Hepatocyte (in vitro differentiated cells): ENCODE measurements around the gene PRKAR1B. TPM values are rescaled to one million over a fixed set of nuclear protein-coding genes. Genes with fewer than 3 reads are reported as not detected.

Experiments
- DNase-seq: peaks from one replicate; pipeline ENCODE4 v3.0.0-alpha.2; 2016; ENCODE audit warnings: low spot score
- H2AFZ ChIP-seq: fragments of 200-600 bp; sonication (generic); 2 replicates; pipeline ENCODE4 v1.6.0; 2016; ENCODE audit warnings: antibody characterized with exemption, mild to moderate bottlenecking
- H3K27ac ChIP-seq: fragments of 200-600 bp; sonication (generic); 2 replicates; pipeline ENCODE4 v1.5.1; 2016; ENCODE audit warnings: mild to moderate bottlenecking
- H3K27me3 ChIP-seq: fragments of 200-600 bp; sonication (generic); 2 replicates; pipeline ENCODE4 v1.6.1; 2016
- H3K36me3 ChIP-seq: fragments of 200-600 bp; sonication (generic); replicated peaks from 2 replicates; pipeline ENCODE4 v1.5.1; 2016; ENCODE audit warnings: low read depth; ENCODE audit not compliant: insufficient read depth
- H3K4me1 ChIP-seq: fragments of 200-600 bp; sonication (generic); 2 replicates; pipeline ENCODE4 v1.5.1; 2016; ENCODE audit warnings: mild to moderate bottlenecking, moderate library complexity; ENCODE audit not compliant: insufficient read depth
- H3K4me2 ChIP-seq: fragments of 200-600 bp; sonication (generic); 2 replicates; pipeline ENCODE4 v1.6.0; 2016
- H3K4me3 ChIP-seq: fragments of 200-600 bp; sonication (generic); 2 replicates; pipeline ENCODE4 v1.5.1; 2016; ENCODE audit warnings: mild to moderate bottlenecking
- H3K79me2 ChIP-seq: fragments of 200-600 bp; sonication (generic); 2 replicates; pipeline ENCODE4 v1.6.0; 2017; ENCODE audit warnings: mild to moderate bottlenecking
- H3K9me2 ChIP-seq: fragments of 200-600 bp; sonication (generic); replicated peaks from 2 replicates; pipeline ENCODE4 v1.6.0; 2017; ENCODE audit warnings: mild to moderate bottlenecking; ENCODE audit not compliant: insufficient read depth
- H3K9me3 ChIP-seq: fragments of 200-600 bp; sonication (generic); 2 replicates; pipeline ENCODE4 v1.5.1; 2016; ENCODE audit warnings: low read depth, mild to moderate bottlenecking
- H4K20me1 ChIP-seq: fragments of 200-600 bp; sonication (generic); 2 replicates; pipeline ENCODE4 v1.6.0; 2016; ENCODE audit warnings: mild to moderate bottlenecking; ENCODE audit not compliant: insufficient read depth, poor library complexity, severe bottlenecking
- CTCF ChIP-seq: fragments of 200-600 bp; sonication (generic); IDR thresholded peaks from 2 replicates; pipeline ENCODE4 v1.5.1; 2016; ENCODE audit warnings: antibody characterized with exemption, mild to moderate bottlenecking; ENCODE audit not compliant: poor library complexity
- EZH2 ChIP-seq: fragments of 200-600 bp; sonication (generic); IDR thresholded peaks from 2 replicates; pipeline ENCODE4 v1.6.1; 2016; ENCODE audit warnings: antibody characterized with exemption, mild to moderate bottlenecking, borderline replicate concordance
- EZH2phosphoT487 ChIP-seq: fragments of 200-600 bp; sonication (generic); IDR thresholded peaks from one replicate; pipeline ENCODE4 v1.6.1; 2018; ENCODE audit warnings: antibody characterized with exemption, mild to moderate bottlenecking, low read depth, moderate library complexity; ENCODE audit not compliant: unreplicated experiment, severe bottlenecking
- WGBS: methylation state at CpG from one replicate; pipeline ENCODE4 v1.1.6; 2016; ENCODE audit warnings: low lambda C conversion rate; ENCODE audit errors: missing lambda C conversion rate; 5-methylcytosine and 5-hydroxymethylcytosine counted together
- polyA plus RNA-seq: library from polyadenylated mRNA; unstranded; fragments of >200 nt; fragmentation: Nextera tagmentation; extraction: Ambion mirVana; gene quantifications from 2 replicates; pipeline ENCODE4 v1.2.1, GENCODE V29; 2016
- total RNA-seq: library from RNA; depleted of rRNA; stranded (reverse); fragments of >200 nt; gene quantifications from 2 replicates; pipeline ENCODE4 v1.2.3, GENCODE V29; 2014

PRKAR1B gene
- total and polyA plus RNA-seq, 2 experiments from 2014 or later, result 16.6 to 28.7 TPM

- WGBS, result 98% methylated on average over 12 of the region's 12 CpGs
- Histone ChIP-seq H2AFZ (no peak overlapping the region), H3K4me2 (no peak overlapping the region), H3K4me1 (peaks cover 21% of the 10 kb centered on the region), H3K4me3 (no peak overlapping the region), H3K36me3 (no peaks in the 10 kb centered on the region), H3K9me2 (no peaks in the 10 kb centered on the region), H3K9me3 (no peaks in the 10 kb centered on the region), H3K79me2 (no peaks in the 10 kb centered on the region), H3K27ac (no peak overlapping the region), H4K20me1 (no peaks in the 10 kb centered on the region), H3K27me3 (no peaks in the 10 kb centered on the region)
- TF ChIP-seq CTCF (no peak), EZH2 (no peak), EZH2phosphoT487 (no peak)
- DNase-seq, result no peak
Measured at GRCh38 chr7:773622-773915, 46.5 kb upstream of the PRKAR1B start.

GRCh38 chr7:772861-773621 lies 46.0 kb upstream of the PRKAR1B start:
- H3K27ac ChIP-seq, result no peak overlapping the region
- H3K79me2 ChIP-seq, result no peaks in the 10 kb centered on the region
- no peak overlapping the region for H3K4me3 ChIP-seq
- TF ChIP-seq EZH2 (no peak), EZH2phosphoT487 (no peak), CTCF (no peak)
- WGBS, result 95% methylated on average over 32 of the region's 32 CpGs
- peaks cover 21% of the 10 kb centered on the region for H3K4me1 ChIP-seq
- no peaks in the 10 kb centered on the region for H3K27me3 ChIP-seq
- H3K9me2 ChIP-seq, result no peaks in the 10 kb centered on the region
- no peak overlapping the region for H3K4me2 ChIP-seq
- H4K20me1 ChIP-seq, result no peaks in the 10 kb centered on the region
- DNase-seq, result no peak
- H3K36me3 ChIP-seq, result no peaks in the 10 kb centered on the region
- H3K9me3 ChIP-seq, result no peaks in the 10 kb centered on the region
- H2AFZ ChIP-seq, result no peak overlapping the region

GRCh38 chr7:772392-772791 lies 45.3 kb upstream of the PRKAR1B start:
- Histone ChIP-seq H3K9me2 (no peaks in the 10 kb centered on the region), H3K9me3 (no peaks in the 10 kb centered on the region), H3K4me3 (no peak overlapping the region), H2AFZ (no peak overlapping the region), H3K27me3 (no peaks in the 10 kb centered on the region), H3K27ac (peak overlapping the region; percentile 90), H4K20me1 (no peaks in the 10 kb centered on the region), H3K4me1 (peaks cover 21% of the 10 kb centered on the region), H3K79me2 (no peaks in the 10 kb centered on the region), H3K4me2 (no peak overlapping the region), H3K36me3 (no peaks in the 10 kb centered on the region)
- DNase-seq, result no peak
- 96% methylated on average over 13 of the region's 13 CpGs for WGBS
- TF ChIP-seq CTCF, result no peak
- TF ChIP-seq EZH2phosphoT487, result no peak
- no peak for TF ChIP-seq EZH2
